H9 (cell line): ENCODE data around the gene BPIFA1. TPM values are rescaled to one million over a fixed set of nuclear protein-coding genes. Genes with fewer than 3 reads are reported as not detected.

Experiments
- DNase-seq: peaks from one replicate; pipeline ENCODE4 v3.0.0-alpha.2; 2017
- H2AFZ ChIP-seq: one replicate; pipeline ENCODE4 v1.6.1; 2013; ENCODE audit warnings: mild to moderate bottlenecking, low read length, control low read depth, moderate library complexity
- H2AK5ac ChIP-seq: 2 replicates; pipeline ENCODE4 v1.6.1; 2013; ENCODE audit warnings: low read length, control low read depth, mixed read lengths; ENCODE audit not compliant: insufficient read length
- H2BK120ac ChIP-seq: one replicate; pipeline ENCODE4 v1.6.1; 2013; ENCODE audit warnings: low read depth, mild to moderate bottlenecking, low read length, control low read depth, inconsistent platforms; ENCODE audit not compliant: poor library complexity, severe bottlenecking
- H2BK12ac ChIP-seq: 2 replicates; pipeline ENCODE4 v1.6.1; 2013; ENCODE audit warnings: low read length, control low read depth, mixed read lengths, low read depth; ENCODE audit not compliant: insufficient read length
- H2BK15ac ChIP-seq: 2 replicates; pipeline ENCODE4 v1.6.1; 2013; ENCODE audit warnings: low read depth, low read length, control low read depth
- H2BK20ac ChIP-seq: one replicate; pipeline ENCODE4 v1.6.1; 2013; ENCODE audit warnings: low read depth, mild to moderate bottlenecking, low read length, control low read depth, inconsistent platforms; ENCODE audit not compliant: poor library complexity, severe bottlenecking
- H2BK5ac ChIP-seq: 2 replicates; pipeline ENCODE4 v1.6.1; 2013; ENCODE audit warnings: low read length, control low read depth, mixed read lengths; ENCODE audit not compliant: insufficient read length
- H3K14ac ChIP-seq: 2 replicates; pipeline ENCODE4 v1.6.1; 2013; ENCODE audit warnings: low read length, control low read depth; ENCODE audit not compliant: insufficient read depth
- H3K18ac ChIP-seq: 2 replicates; pipeline ENCODE4 v1.6.1; 2013; ENCODE audit warnings: low read depth, mild to moderate bottlenecking, mixed read lengths, low read length, control low read depth; ENCODE audit not compliant: insufficient read length
- H3K23ac ChIP-seq: 2 replicates; pipeline ENCODE4 v1.6.1; 2013; ENCODE audit warnings: low read length, control low read depth, mixed read lengths, low read depth; ENCODE audit not compliant: insufficient read length
- H3K23me2 ChIP-seq: 2 replicates; pipeline ENCODE4 v1.6.1; 2013; ENCODE audit warnings: low read depth, mild to moderate bottlenecking, mixed read lengths, low read length, control low read depth; ENCODE audit not compliant: insufficient read length, poor library complexity, severe bottlenecking
- H3K27ac ChIP-seq: 2 replicates; pipeline ENCODE4 v1.5.1; 2013; ENCODE audit warnings: low read length, control low read depth, mixed read lengths, low read depth; ENCODE audit not compliant: insufficient read length
- H3K27me3 ChIP-seq: 2 replicates; pipeline ENCODE4 v1.6.1; 2013; ENCODE audit warnings: low read length, control low read depth, inconsistent platforms; ENCODE audit not compliant: insufficient read depth
- H3K4ac ChIP-seq: 2 replicates; pipeline ENCODE4 v1.6.1; 2013; ENCODE audit warnings: low read depth, mild to moderate bottlenecking, control low read depth, inconsistent platforms, low read length, moderate library complexity
- H3K4me1 ChIP-seq: 2 replicates; pipeline ENCODE4 v1.6.1; 2013; ENCODE audit warnings: low read length, control low read depth, inconsistent platforms; ENCODE audit not compliant: insufficient read depth
- H3K4me2 ChIP-seq: 2 replicates; pipeline ENCODE4 v1.6.1; 2013; ENCODE audit warnings: low read length, control low read depth, mixed read lengths; ENCODE audit not compliant: insufficient read length, insufficient read depth
- H3K56ac ChIP-seq: 2 replicates; pipeline ENCODE4 v1.6.1; 2013; ENCODE audit warnings: low read depth, mild to moderate bottlenecking, mixed read lengths, low read length, control low read depth; ENCODE audit not compliant: insufficient read length
- H3K79me1 ChIP-seq: 2 replicates; pipeline ENCODE4 v1.6.1; 2013; ENCODE audit warnings: low read depth, mild to moderate bottlenecking, moderate library complexity, low read length, control low read depth, inconsistent platforms; ENCODE audit not compliant: insufficient read depth, poor library complexity, severe bottlenecking
- H3K79me2 ChIP-seq: 2 replicates; pipeline ENCODE4 v1.6.1; 2013; ENCODE audit warnings: low read length, control low read depth, inconsistent platforms; ENCODE audit not compliant: insufficient read depth
- H3K9ac ChIP-seq: 2 replicates; pipeline ENCODE4 v1.6.1; 2013; ENCODE audit warnings: low read length, control low read depth, mixed read lengths; ENCODE audit not compliant: insufficient read length; ENCODE audit errors: extremely low read depth
- H3K9me3 ChIP-seq: one replicate; pipeline ENCODE4 v1.6.1; 2013; ENCODE audit warnings: low read depth, low read length, inconsistent platforms; ENCODE audit not compliant: control insufficient read depth
- H3T11ph ChIP-seq: one replicate; pipeline ENCODE4 v1.6.1; 2013; ENCODE audit warnings: mild to moderate bottlenecking, low read length, control low read depth, inconsistent platforms
- H4K20me1 ChIP-seq: one replicate; pipeline ENCODE4 v1.6.1; 2013; ENCODE audit not compliant: control insufficient read depth, insufficient read length, insufficient read depth
- H4K5ac ChIP-seq: 2 replicates; pipeline ENCODE4 v1.6.1; 2013; ENCODE audit warnings: low read depth, mild to moderate bottlenecking, mixed read lengths, low read length, control low read depth; ENCODE audit not compliant: insufficient read length
- H4K8ac ChIP-seq: replicated peaks from 2 replicates; pipeline ENCODE4 v1.6.1; 2013; ENCODE audit warnings: low read length, control low read depth, mixed read lengths, low read depth; ENCODE audit not compliant: insufficient read length
- H4K91ac ChIP-seq: 2 replicates; pipeline ENCODE4 v1.6.1; 2013; ENCODE audit warnings: low read depth, mild to moderate bottlenecking, moderate library complexity, mixed read lengths, low read length, control low read depth; ENCODE audit not compliant: insufficient read length
- H3K27ac Mint-ChIP-seq, 3 experiments: 2 replicates in 2 of 3; 3 replicates in 1 of 3; pipeline ENCODE4 v1.8.0; 2020 to 2021; ENCODE audit warnings: mixed read lengths in 3 of 3, mild to moderate bottlenecking in 1 of 3, moderate library complexity in 1 of 3
- H3K27me3 Mint-ChIP-seq: 2 replicates; pipeline ENCODE4 v1.8.0; 2021; ENCODE audit warnings: low read depth, mild to moderate bottlenecking, moderate library complexity, mixed read lengths
- H3K36me3 Mint-ChIP-seq, 3 experiments: 2 replicates in 2 of 3; 3 replicates in 1 of 3; pipeline ENCODE4 v1.8.0; 2020 to 2021; ENCODE audit warnings: low read depth in 3 of 3, mixed read lengths in 3 of 3; ENCODE audit not compliant: insufficient read depth in 1 of 3
- H3K4me1 Mint-ChIP-seq, 2 experiments: 2 replicates each; pipeline ENCODE4 v1.8.0; 2020; ENCODE audit warnings: mixed read lengths in 2 of 2
- H3K4me3 Mint-ChIP-seq, 2 experiments: 2 replicates in 1 of 2; 3 replicates in 1 of 2; pipeline ENCODE4 v1.8.0; 2020 to 2021; ENCODE audit warnings: mild to moderate bottlenecking in 2 of 2, mixed read lengths in 2 of 2, moderate library complexity in 1 of 2
- H3K9me3 Mint-ChIP-seq, 2 experiments: 2 replicates in 1 of 2; 3 replicates in 1 of 2; pipeline ENCODE4 v1.8.0; 2020; ENCODE audit warnings: mild to moderate bottlenecking in 2 of 2, mixed read lengths in 2 of 2, moderate library complexity in 1 of 2
- CTCF ChIP-seq: fragments of 200-600 bp; sonication (generic); conservative IDR thresholded peaks from 3 replicates; pipeline ENCODE4 v1.8.0; 2021; ENCODE audit warnings: antibody characterized with exemption, mild to moderate bottlenecking
- WGBS: extraction: QIAGEN DNeasy Blood & Tissue Kit; methylation state at CpG from one replicate; pipeline ENCODE4 v1.1.7; 2013; ENCODE audit warnings: missing lambda C conversion rate, low lambda C conversion rate, mixed read lengths; ENCODE audit not compliant: insufficient read length; ENCODE audit errors: extremely low coverage; 5-methylcytosine and 5-hydroxymethylcytosine counted together
- total RNA-seq: library from RNA; stranded (reverse); gene quantifications from 2 replicates; pipeline ENCODE4 v1.2.1, GENCODE V29; 2021

The BPIFA1 gene
- total RNA-seq, 1 experiment from 2014 or later, result not detected

GRCh38 chr20:33273117-33273851 is 37.5 kb downstream of the BPIFA1 start:
- peaks cover 19 to 20% of the 10 kb centered on the region in 2 experiments for H3K4me1 Mint-ChIP-seq
- no peaks in the 10 kb centered on the region for H3K36me3 Mint-ChIP-seq
- Histone ChIP-seq H3K23me2 (no peaks in the 10 kb centered on the region), H2BK5ac (no peak overlapping the region), H3K9me3 (no peaks in the 10 kb centered on the region), H3K14ac (no peak overlapping the region), H3K4me1 (no peaks in the 10 kb centered on the region; the same call in 1 of the 2 replicates), H3K4me2 (no peak overlapping the region), H4K20me1 (peaks cover 2% of the 10 kb centered on the region), H3K27me3 (no peaks in the 10 kb centered on the region), H3K9ac (no peak overlapping the region), H2AK5ac (no peak overlapping the region), H3K79me1 (no peaks in the 10 kb centered on the region), H3K4ac (no peak overlapping the region), H2BK20ac (no peak overlapping the region), H2AFZ (no peak overlapping the region), H3K18ac (no peak overlapping the region), H3K56ac (no peak overlapping the region), H2BK15ac (no peak overlapping the region), H4K8ac (no peak overlapping the region), H3K27ac (no peak overlapping the region), H3K23ac (no peak overlapping the region), H3T11ph (no peak overlapping the region), H4K91ac (no peak overlapping the region), H4K5ac (no peak overlapping the region), H2BK12ac (no peak overlapping the region), H2BK120ac (no peak overlapping the region), H3K79me2 (no peaks in the 10 kb centered on the region)
- WGBS, result no CpG with 5 or more reads among the region's 13 CpGs
- no peak overlapping the region for H3K4me3 Mint-ChIP-seq
- no peak for DNase-seq
- no peak overlapping the region; a peak in 1 of 7 replicates for H3K27ac Mint-ChIP-seq
- no peak for TF ChIP-seq CTCF
- H3K9me3 Mint-ChIP-seq, result no peaks in the 10 kb centered on the region
- H3K27me3 Mint-ChIP-seq, result peaks cover 16% of the 10 kb centered on the region
